GM23248 (cell line): Measurements from ENCODE around the gene LAG3.

Experiments used
- EZH2 ChIP-seq: fragments of 200-600 bp; sonication (generic); IDR thresholded peaks from 2 replicates; pipeline ENCODE4 v1.6.1; 2018; ENCODE audit warnings: antibody characterized with exemption, mild to moderate bottlenecking; ENCODE audit not compliant: insufficient read depth, poor library complexity, severe bottlenecking
- EZH2phosphoT487 ChIP-seq: fragments of 200-600 bp; sonication (generic); IDR thresholded peaks from 2 replicates; pipeline ENCODE4 v1.6.1; 2018; ENCODE audit warnings: antibody characterized with exemption, moderate library complexity, mild to moderate bottlenecking, low read depth; ENCODE audit not compliant: insufficient read depth

DNA sequence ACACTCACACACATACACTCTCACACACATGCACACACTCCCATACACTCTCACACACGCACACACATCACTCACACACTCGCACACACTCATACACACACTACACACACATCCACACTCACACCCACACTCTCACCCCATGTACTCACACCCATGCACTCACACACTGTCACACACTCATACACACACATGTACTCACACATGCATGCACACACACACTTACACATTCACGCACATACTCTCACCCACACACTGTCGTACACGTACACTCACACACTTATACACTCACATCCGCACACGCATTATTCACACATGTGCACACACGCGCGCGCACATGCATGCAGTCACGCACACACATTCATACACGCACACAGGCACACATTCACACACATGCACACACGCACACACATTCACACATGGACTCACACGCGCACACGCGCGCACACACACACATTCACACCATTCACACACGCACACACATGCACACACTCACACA lies 45.4 kb downstream of the LAG3 start:
- TF ChIP-seq EZH2 (no peak), EZH2phosphoT487 (no peak)
